HCT116 (cell line): ENCODE results near the gene PTCD1. TPM values are rescaled to one million over a fixed set of nuclear protein-coding genes. Genes with fewer than 3 reads are reported as not detected.
"Not testable (repeated sequence)": the region's sequence is repeated elsewhere in the genome, so short reads cannot be mapped to it uniquely, and the experiment has no call there.

ENCODE experiments used
- ATAC-seq: fragments of 200-7000 bp; cut with Tn5 transposase; 2 replicates; pipeline ENCODE4 v1.9.1; 2020; ENCODE audit warnings: mild to moderate bottlenecking, moderate library complexity
- BruUV-seq: library from RNA; stranded (reverse); fragments of 400-500 nt; replicated peaks from 2 replicates; lab custom pipeline; 2021; lab: Mats Ljungman, UMichigan
- CTCF ChIA-PET: fragments of 300-600 bp; sonication (Branson Sonifier 250); formaldehyde crosslinking; loops from one replicate; lab custom pipeline; 2021; ENCODE audit warnings: antibody characterized with exemption; lab: Charles Lee
- POLR2A ChIA-PET: fragments of 300-600, 350-600 bp; sonication (Branson Sonifier 250); formaldehyde crosslinking; loops from one replicate; lab custom pipeline; 2021; ENCODE audit warnings: antibody characterized with exemption; lab: Charles Lee
- RAD21 ChIA-PET, 2 experiments: fragments of 300-600 bp; sonication (Branson Sonifier 250); formaldehyde crosslinking; loops; one replicate each; lab custom pipeline; 2023; ENCODE audit warnings: low total read pairs in 2 of 2; ENCODE audit not compliant: uncharacterized antibody in 2 of 2, unreplicated experiment in 2 of 2, low non-redundant PET in 1 of 2; lab: Charles Lee
- DNase-seq: peaks from one replicate; pipeline ENCODE4 v3.0.0-alpha.2; 2010; ENCODE audit warnings: low read depth, low spot score
- H2AFZ ChIP-seq: fragments of 200-600 bp; shearing (Covaris generic), sonication (generic); 2 replicates; pipeline ENCODE4 v1.6.1; 2017; ENCODE audit warnings: low read depth, mixed run types, mixed read lengths, antibody characterized with exemption, low read length; ENCODE audit not compliant: poor library complexity, severe bottlenecking
- H3K27ac ChIP-seq: 2 replicates; pipeline ENCODE4 v1.5.1; 2012; ENCODE audit warnings: low read depth, low read length
- H3K27me3 ChIP-seq: fragments of 200-600 bp; sonication (generic); 2 replicates; pipeline ENCODE4 v1.6.1; 2016; ENCODE audit warnings: mixed run types, low read length, mixed read lengths; ENCODE audit not compliant: insufficient read depth
- H3K36me3 ChIP-seq, 2 experiments: fragments of 200-500 bp in 1 of 2; fragments of 200-600 bp in 1 of 2; sonication (Bioruptor generic) in 1 of 2; sonication (generic) in 1 of 2; 2 replicates each; pipeline versions ENCODE4 v1.5.1 to v1.6.1; 2014 to 2016; ENCODE audit warnings: low read length in 2 of 2, inconsistent platforms in 1 of 2, mixed read lengths in 1 of 2, mixed run types in 1 of 2; ENCODE audit not compliant: insufficient read depth in 2 of 2, control insufficient read depth in 1 of 2
- H3K4me1 ChIP-seq, 2 experiments: fragments of 200-600 bp in 1 of 2; sonication (generic) in 1 of 2; 2 replicates each; pipeline versions ENCODE4 v1.5.1 to v1.6.1; 2012 to 2017; ENCODE audit warnings: low read length in 2 of 2, inconsistent platforms in 1 of 2, mild to moderate bottlenecking in 1 of 2, mixed read lengths in 1 of 2, mixed run types in 1 of 2, moderate library complexity in 1 of 2; ENCODE audit not compliant: insufficient read depth in 2 of 2, control insufficient read depth in 1 of 2
- H3K4me2 ChIP-seq: fragments of 200-600 bp; sonication (generic); 2 replicates; pipeline ENCODE4 v1.6.1; 2017; ENCODE audit warnings: mixed run types, low read length, mixed read lengths
- H3K4me3 ChIP-seq, 2 experiments: fragments of 200-600 bp in 1 of 2; sonication (generic) in 1 of 2; replicated peaks in 1 of 2; 2 replicates each; pipeline ENCODE4 v1.5.1; 2011 to 2016; ENCODE audit warnings: low read length in 2 of 2, control low read depth in 1 of 2, low read depth in 1 of 2, mild to moderate bottlenecking in 1 of 2, mixed read lengths in 1 of 2, mixed run types in 1 of 2
- H3K79me2 ChIP-seq: fragments of 200-600 bp; sonication (generic); 2 replicates; pipeline ENCODE4 v1.6.1; 2017; ENCODE audit warnings: mild to moderate bottlenecking, mixed run types, low read length, moderate library complexity, mixed read lengths; ENCODE audit not compliant: insufficient read depth
- H3K9ac ChIP-seq: fragments of 200-600 bp; sonication (generic); 2 replicates; pipeline ENCODE4 v1.6.1; 2016; ENCODE audit warnings: low read length, mixed read lengths
- H3K9me2 ChIP-seq: fragments of 200-600 bp; sonication (generic), shearing (Covaris generic); 2 replicates; pipeline ENCODE4 v1.6.1; 2017; ENCODE audit warnings: mixed run types, mild to moderate bottlenecking, moderate library complexity; ENCODE audit not compliant: insufficient read depth
- H3K9me3 ChIP-seq, 2 experiments: fragments of 200-500 bp in 1 of 2; fragments of 200-600 bp in 1 of 2; sonication (Bioruptor generic) in 1 of 2; sonication (generic) in 1 of 2; 2 replicates each; pipeline ENCODE4 v1.6.1; 2014 to 2017; ENCODE audit warnings: low read length in 2 of 2, mixed read lengths in 2 of 2, inconsistent platforms in 1 of 2, low read depth in 1 of 2, mild to moderate bottlenecking in 1 of 2, mixed run types in 1 of 2, moderate library complexity in 1 of 2; ENCODE audit not compliant: control insufficient read depth in 1 of 2, insufficient read depth in 1 of 2
- H4K20me1 ChIP-seq: fragments of 200-600 bp; sonication (generic), shearing (Covaris generic); 2 replicates; pipeline ENCODE4 v1.6.1; 2017; ENCODE audit warnings: mixed run types, mild to moderate bottlenecking, moderate library complexity; ENCODE audit not compliant: insufficient read depth
- FOSL1 ChIP-seq: IDR thresholded peaks from 2 replicates; pipeline ENCODE4 v1.6.1; 2012; ENCODE audit warnings: low read depth
- SIN3A ChIP-seq: IDR thresholded peaks from 2 replicates; pipeline ENCODE4 v1.6.1; 2012; ENCODE audit warnings: low read depth
- YY1 ChIP-seq: IDR thresholded peaks from 2 replicates; pipeline ENCODE4 v1.6.1; 2011; ENCODE audit warnings: low read length, low read depth, moderate library complexity, mild to moderate bottlenecking; ENCODE audit not compliant: insufficient replicate concordance; ENCODE audit errors: extremely low read depth
- ZBTB33 ChIP-seq: IDR thresholded peaks from 2 replicates; pipeline ENCODE4 v1.6.1; 2011; ENCODE audit warnings: mild to moderate bottlenecking, low read length, moderate library complexity; ENCODE audit not compliant: insufficient replicate concordance; ENCODE audit errors: extremely low read depth
- intact Hi-C: fragments of 100-400 bp; cut with micrococcal nuclease; formaldehyde crosslinking; loops from 2 replicates; pipeline ENCODE4 v1.10.0; 2022
- total RNA-seq: library from RNA; stranded (reverse); gene quantifications from one replicate; pipeline ENCODE4 v1.2.1, GENCODE V29; 2021; ENCODE audit not compliant: unreplicated experiment
- TF ChIP-seq, protein P1 (sequence below), 3 experiments: fragments of 200-600 bp in 1 of 3; sonication (generic) in 1 of 3; IDR thresholded peaks in 2 of 3; conservative IDR thresholded peaks in 1 of 3; 2 replicates each; pipeline ENCODE4 v1.5.1; 2012 to 2017; ENCODE audit warnings: low read depth in 2 of 3, low read length in 2 of 3, antibody characterized with exemption in 1 of 3, borderline replicate concordance in 1 of 3, control low read depth in 1 of 3, mild to moderate bottlenecking in 1 of 3, mixed read lengths in 1 of 3, mixed run types in 1 of 3, moderate library complexity in 1 of 3; ENCODE audit not compliant: insufficient read depth in 1 of 3

The PTCD1 gene
- total RNA-seq, 1 experiment from 2014 or later, result 9.2 TPM

- TF ChIP-seq, protein P1, sequence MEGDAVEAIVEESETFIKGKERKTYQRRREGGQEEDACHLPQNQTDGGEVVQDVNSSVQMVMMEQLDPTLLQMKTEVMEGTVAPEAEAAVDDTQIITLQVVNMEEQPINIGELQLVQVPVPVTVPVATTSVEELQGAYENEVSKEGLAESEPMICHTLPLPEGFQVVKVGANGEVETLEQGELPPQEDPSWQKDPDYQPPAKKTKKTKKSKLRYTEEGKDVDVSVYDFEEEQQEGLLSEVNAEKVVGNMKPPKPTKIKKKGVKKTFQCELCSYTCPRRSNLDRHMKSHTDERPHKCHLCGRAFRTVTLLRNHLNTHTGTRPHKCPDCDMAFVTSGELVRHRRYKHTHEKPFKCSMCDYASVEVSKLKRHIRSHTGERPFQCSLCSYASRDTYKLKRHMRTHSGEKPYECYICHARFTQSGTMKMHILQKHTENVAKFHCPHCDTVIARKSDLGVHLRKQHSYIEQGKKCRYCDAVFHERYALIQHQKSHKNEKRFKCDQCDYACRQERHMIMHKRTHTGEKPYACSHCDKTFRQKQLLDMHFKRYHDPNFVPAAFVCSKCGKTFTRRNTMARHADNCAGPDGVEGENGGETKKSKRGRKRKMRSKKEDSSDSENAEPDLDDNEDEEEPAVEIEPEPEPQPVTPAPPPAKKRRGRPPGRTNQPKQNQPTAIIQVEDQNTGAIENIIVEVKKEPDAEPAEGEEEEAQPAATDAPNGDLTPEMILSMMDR (IDR thresholded peaks at IDR 0.05 in 2 of 3, conservative IDR thresholded peaks at IDR 0.05 in 1 of 3; ENCODE audit: borderline replicate concordance in 1 of 3, insufficient read depth in 1 of 3, low read depth in 2 of 3, low read length in 2 of 3), result no peak
- no peak for TF ChIP-seq YY1
Observed at GRCh38 chr7:99437946-99438572, 539 bp downstream of the PTCD1 start (continued).

DNA sequence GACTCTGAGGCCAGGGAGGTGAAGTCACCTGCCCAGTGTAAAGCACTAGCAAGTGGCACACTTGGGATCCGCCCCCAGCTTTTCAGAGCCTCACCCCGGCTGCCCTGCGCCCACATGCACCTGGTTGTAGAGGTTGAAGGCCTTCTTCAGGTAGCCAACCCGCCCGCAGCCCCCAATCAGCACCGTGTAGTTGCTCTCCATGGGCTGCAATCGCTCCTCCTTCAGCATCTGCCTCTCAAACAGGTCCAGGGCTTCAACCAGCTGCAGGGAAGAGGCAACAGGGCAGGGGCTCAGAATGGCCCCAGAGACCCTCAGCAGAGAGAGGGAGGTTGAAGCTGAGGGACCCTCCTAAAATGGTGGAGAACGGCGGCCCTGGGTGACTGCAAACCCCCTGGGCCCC lies 5.4 kb downstream of the PTCD1 start:
- Histone ChIP-seq H3K4me2 (no peak overlapping the region), H3K27me3 (no peaks in the 10 kb centered on the region), H3K36me3 (peaks cover 22 to 30% of the 10 kb centered on the region in 2 experiments; a peak in 3 of 4 replicates), H3K4me3 (no peak overlapping the region), H2AFZ (no peak overlapping the region), H3K9me3 (no peaks in the 10 kb centered on the region), H3K9ac (no peak overlapping the region), H3K9me2 (no peaks in the 10 kb centered on the region), H3K79me2 (peaks cover 29% of the 10 kb centered on the region), H3K27ac (no peak overlapping the region), H4K20me1 (no peaks in the 10 kb centered on the region), H3K4me1 (peaks cover 0 to 7% of the 10 kb centered on the region in 2 experiments; a peak in 2 of 4 replicates)
- CTCF ChIA-PET, result no interaction called here
- no peak for TF ChIP-seq FOSL1
- no peak for TF ChIP-seq SIN3A
- no peak for TF ChIP-seq ZBTB33
- no TSS peak for BruUV-seq
- RAD21 ChIA-PET, result no interaction called here
- DNase-seq (no peak), ATAC-seq (no peak)
- intact Hi-C loops, result no loop called here
- POLR2A ChIA-PET, result no interaction called here

DNA sequence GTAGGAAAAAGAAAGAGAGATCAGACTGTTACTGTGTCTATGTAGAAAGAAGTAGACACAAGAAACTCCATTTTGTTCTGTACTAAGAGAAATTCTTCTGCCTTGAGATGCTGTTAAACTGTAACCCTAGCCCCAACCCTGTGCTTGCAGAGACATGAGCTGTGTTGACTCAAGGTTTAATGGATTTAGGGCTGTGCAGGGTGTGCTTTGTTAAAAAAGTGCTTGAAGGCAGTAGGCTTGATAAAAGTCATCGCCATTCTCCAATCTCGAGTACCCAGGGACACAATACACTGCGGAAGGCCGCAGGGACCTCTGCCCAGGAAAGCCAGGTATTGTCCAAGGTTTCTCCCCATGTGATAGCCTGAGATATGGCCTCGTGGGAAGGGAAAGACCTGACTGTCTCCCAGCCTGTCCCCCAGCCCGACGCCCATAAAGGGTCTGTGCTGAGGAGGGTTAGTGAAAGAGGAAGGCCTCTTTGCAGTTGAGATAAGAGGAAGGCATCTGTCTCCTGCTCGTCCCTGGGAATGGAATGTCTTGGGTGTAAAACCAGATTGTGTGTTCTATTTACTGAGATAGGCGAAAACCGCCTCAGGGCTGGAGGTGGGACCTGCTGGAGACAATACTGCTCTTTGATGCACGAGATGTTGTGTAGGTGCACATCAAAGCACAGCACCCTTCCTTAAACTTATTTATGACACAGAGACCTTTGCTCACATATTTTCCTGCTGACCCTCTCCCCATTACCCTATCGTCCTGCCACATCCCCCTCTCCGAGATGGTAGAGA lies 6.7 kb downstream of the PTCD1 start:
- H3K4me2 ChIP-seq, H3K4me1 ChIP-seq, BruUV-seq, H3K9ac ChIP-seq, H3K9me3 ChIP-seq, H2AFZ ChIP-seq, H3K27ac ChIP-seq, ATAC-seq, H4K20me1 ChIP-seq, RAD21 ChIA-PET, H3K9me2 ChIP-seq, H3K4me3 ChIP-seq, CTCF ChIA-PET, POLR2A ChIA-PET, DNase-seq, intact Hi-C loops, H3K27me3 ChIP-seq: not testable (repeated sequence)
- Histone ChIP-seq H3K36me3 (peaks cover 22 to 30% of the 10 kb centered on the region in 2 experiments; a peak in 3 of 4 replicates), H3K79me2 (peaks cover 17% of the 10 kb centered on the region)
